Adipose tissue (tissue), 3 donors: ENCODE measurements around the gene TM7SF2. TPM values are rescaled to one million over a fixed set of nuclear protein-coding genes. Genes with fewer than 3 reads are reported as not detected.

Source experiments
- H3K27ac ChIP-seq: one replicate; pipeline ENCODE4 v1.5.1; 2013; ENCODE audit warnings: low read depth, low read length
- WGBS, 3 donors: extraction: QIAGEN DNeasy Blood & Tissue Kit; methylation state at CpG; one replicate each; pipeline ENCODE4 v1.1.7; 2013; 5-methylcytosine and 5-hydroxymethylcytosine counted together
- polyA plus RNA-seq, 3 donors: library from polyadenylated mRNA; stranded (reverse); fragments of 200-250 nt; gene quantifications; one replicate each; pipeline ENCODE4 v1.2.3, GENCODE V29; 2013
- donor health status: healthy with polysubstance abuse.
- donor health status: Bipolar disorder and iron deficiency.
- donor health status: healthy.

TM7SF2 gene
- polyA plus RNA-seq, 3 donors, result 25.3 to 151 (median 78.4) TPM

GRCh38 chr11:65086809-65087208, 24.9 kb upstream of the TM7SF2 start:
- WGBS, 3 donors, result 92 to 94% (median 92%) methylated on average over 9 of the region's 9 CpGs
- no peak overlapping the region for H3K27ac ChIP-seq

GRCh38 chr11:65087216-65087615, 24.5 kb upstream of the TM7SF2 start:
- WGBS, 3 donors, result 69 to 92% (median 90%) methylated on average over 11 of the region's 11 CpGs
- no peak overlapping the region for H3K27ac ChIP-seq

GRCh38 chr11:65087827-65088226, 23.8 kb upstream of the TM7SF2 start:
- H3K27ac ChIP-seq, result no peak overlapping the region
- WGBS, 3 donors, result 84 to 97% (median 91%) methylated on average over 12 to 15 of the region's 15 CpGs

- H3K27ac ChIP-seq, result no peak overlapping the region
- 88 to 96% (median 93%) methylated on average over 4 of the region's 4 CpGs for WGBS, 3 donors
Measured at GRCh38 chr11:65089621-65090020, 22.1 kb upstream of the TM7SF2 start.

GRCh38 chr11:65090628-65091027, 21.0 kb upstream of the TM7SF2 start:
- WGBS, 3 donors, result 92 to 98% (median 95%) methylated on average over 4 of the region's 4 CpGs
- no peak overlapping the region for H3K27ac ChIP-seq

GRCh38 chr11:65095427-65095826, 16.2 kb upstream of the TM7SF2 start:
- H3K27ac ChIP-seq, result no peak overlapping the region
- 62 to 81% (median 80%) methylated on average over 22 of the region's 22 CpGs for WGBS, 3 donors

- H3K27ac ChIP-seq, result no peak within 1 kb of the TSS
- WGBS, 3 donors, result 0 to 1% (median 0%) methylated on average over 46 to 52 of the region's 52 CpGs
Measured at GRCh38 chr11:65095974-65096806, 15.5 kb upstream of the TM7SF2 start, which contains the start of gene VPS51. TSS of gene VPS51 (plus strand) at chr11:65096214. CDS start at chr11:65096251, 37 bp downstream.

GRCh38 chr11:65096926-65097325, 14.7 kb upstream of the TM7SF2 start:
- H3K27ac ChIP-seq, result no peak overlapping the region
- 24 to 43% (median 38%) methylated on average over 8 of the region's 8 CpGs for WGBS, 3 donors

- 75 to 81% (median 80%) methylated on average over 6 of the region's 6 CpGs for WGBS, 3 donors
- H3K27ac ChIP-seq, result no peak overlapping the region
Measured at GRCh38 chr11:65100674-65101350, 10.9 kb upstream of the TM7SF2 start.

- no peak overlapping the region for H3K27ac ChIP-seq
- 64 to 87% (median 85%) methylated on average over 8 of the region's 8 CpGs for WGBS, 3 donors
Measured at GRCh38 chr11:65102142-65103095, 9.3 kb upstream of the TM7SF2 start.

GRCh38 chr11:65103476-65103875, 8.2 kb upstream of the TM7SF2 start:
- H3K27ac ChIP-seq, result no peak overlapping the region

- no peak overlapping the region for H3K27ac ChIP-seq
- WGBS, 3 donors, result 32 to 80% (median 72%) methylated on average over 4 of the region's 4 CpGs
Measured at GRCh38 chr11:65104628-65105027, 7.0 kb upstream of the TM7SF2 start.

GRCh38 chr11:65107078-65107477, 4.6 kb upstream of the TM7SF2 start:
- 91 to 95% (median 94%) methylated on average over 15 of the region's 15 CpGs for WGBS, 3 donors
- no peak overlapping the region for H3K27ac ChIP-seq

GRCh38 chr11:65107751-65108468, 3.8 kb upstream of the TM7SF2 start:
- 94 to 95% (median 94%) methylated on average over 50 to 52 of the region's 52 CpGs for WGBS, 3 donors
- no peak overlapping the region for H3K27ac ChIP-seq

- WGBS, 3 donors, result 93% methylated on average over 37 to 38 of the region's 38 CpGs
Measured at GRCh38 chr11:65108469-65109123, 3.1 kb upstream of the TM7SF2 start.

GRCh38 chr11:65109231-65110198, 2.2 kb upstream of the TM7SF2 start:
- H3K27ac ChIP-seq, result no peak overlapping the region
- 87 to 90% (median 87%) methylated on average over 36 of the region's 36 CpGs for WGBS, 3 donors

More at GRCh38 chr11:65108469-65109123, 3.1 kb upstream of the TM7SF2 start:
- no peak overlapping the region for H3K27ac ChIP-seq
